ENCODE results near the gene LOXL3.

LOXL3 gene

GRCh38 chr2:74507145-74507925 lies 46.4 kb downstream of the LOXL3 start, which contains the start of gene PCGF1:
TSS of gene PCGF1 (minus strand) at chr2:74507695. CDS start at chr2:74507668, 27 bp downstream.
- Histone ChIP-seq H3K36me3 (ENCODE audit: insufficient read depth, low read depth, low read length) (peaks cover 11% of the 10 kb centered on the region; the same call in 1 of the 2 replicates), H3K4me1 (ENCODE audit: insufficient read depth, low read length) (peaks cover 8% of the 10 kb centered on the region; the same call in 1 of the 2 replicates), H3K9ac (ENCODE audit: low read depth, low read length) (peak within 1 kb of the TSS; percentile 99), H3K27ac (ENCODE audit: low read length) (peak within 1 kb of the TSS; percentile 96), H3K9me3 (ENCODE audit: insufficient read depth, low read depth, low read length) (no peaks in the 10 kb centered on the region), H3K27me3 (ENCODE audit: insufficient read depth, low read length) (peaks cover 91% of the 10 kb centered on the region), H3K4me3 (ENCODE audit: low read length) (peak within 1 kb of the TSS; percentile 100)

GRCh38 chr2:74505448-74506246 lies 48.1 kb downstream of the LOXL3 start:
- H3K36me3 ChIP-seq (ENCODE audit: insufficient read depth, low read depth, low read length): peaks cover 11% of the 10 kb centered on the region; the same call in 1 of the 2 replicates
- H3K9ac ChIP-seq (ENCODE audit: low read depth, low read length): no peak overlapping the region
- peaks cover 91% of the 10 kb centered on the region for H3K27me3 ChIP-seq (ENCODE audit: insufficient read depth, low read length)
- no peak overlapping the region for H3K4me3 ChIP-seq (ENCODE audit: low read length)
- no peak overlapping the region for H3K27ac ChIP-seq (ENCODE audit: low read length)
- H3K4me1 ChIP-seq (ENCODE audit: insufficient read depth, low read length): peaks cover 11% of the 10 kb centered on the region; the same call in 1 of the 2 replicates
- H3K9me3 ChIP-seq (ENCODE audit: insufficient read depth, low read depth, low read length): no peaks in the 10 kb centered on the region; the same call in 1 of the 2 replicates

DNA sequence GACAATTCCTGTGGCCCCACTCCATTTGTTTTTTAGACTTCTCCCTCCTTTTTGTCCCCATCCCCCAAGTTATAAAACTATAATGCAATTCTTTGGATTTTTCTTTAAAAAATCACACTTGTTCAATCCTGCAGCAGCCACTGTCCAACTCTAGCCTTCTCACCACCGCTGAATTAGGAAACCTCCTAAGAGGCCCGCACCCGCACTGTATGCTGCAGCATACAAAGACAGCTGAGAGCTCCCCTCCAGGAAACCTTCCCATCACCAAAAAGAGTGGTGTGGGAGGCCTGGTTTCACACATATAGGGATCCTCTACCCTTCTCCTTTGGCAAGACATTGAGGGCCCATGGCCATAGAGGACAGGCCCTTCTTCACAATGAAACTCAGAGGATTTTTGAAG lies 49.2 kb downstream of the LOXL3 start:
- peaks cover 13% of the 10 kb centered on the region; the same call in 1 of the 2 replicates for H3K4me1 ChIP-seq (ENCODE audit: insufficient read depth, low read length)
- peaks cover 91% of the 10 kb centered on the region for H3K27me3 ChIP-seq (ENCODE audit: insufficient read depth, low read length)
- no peak overlapping the region for H3K9ac ChIP-seq (ENCODE audit: low read depth, low read length)

GRCh38 chr2:74503506-74504475 lies 50.0 kb downstream of the LOXL3 start:
- Histone ChIP-seq H3K27ac (ENCODE audit: low read length) (no peak overlapping the region), H3K9ac (ENCODE audit: low read depth, low read length) (no peak overlapping the region), H3K27me3 (ENCODE audit: insufficient read depth, low read length) (peaks cover 91% of the 10 kb centered on the region), H3K4me3 (ENCODE audit: low read length) (peak overlapping the region; percentile 66; the same call in 1 of the 2 replicates), H3K4me1 (ENCODE audit: insufficient read depth, low read length) (peaks cover 13% of the 10 kb centered on the region; the same call in 1 of the 2 replicates), H3K9me3 (ENCODE audit: insufficient read depth, low read depth, low read length) (peaks cover 3% of the 10 kb centered on the region; the same call in 1 of the 2 replicates), H3K36me3 (ENCODE audit: insufficient read depth, low read depth, low read length) (peaks cover 11% of the 10 kb centered on the region; the same call in 1 of the 2 replicates)

More for the DNA sequence above, 49.2 kb downstream of the LOXL3 start:
- H3K27ac ChIP-seq (ENCODE audit: low read length): no peak overlapping the region
- H3K4me3 ChIP-seq (ENCODE audit: low read length): no peak overlapping the region
- H3K9me3 ChIP-seq (ENCODE audit: insufficient read depth, low read depth, low read length): peaks cover 3% of the 10 kb centered on the region; the same call in 1 of the 2 replicates
- H3K36me3 ChIP-seq (ENCODE audit: insufficient read depth, low read depth, low read length): peaks cover 11% of the 10 kb centered on the region; the same call in 1 of the 2 replicates

DNA sequence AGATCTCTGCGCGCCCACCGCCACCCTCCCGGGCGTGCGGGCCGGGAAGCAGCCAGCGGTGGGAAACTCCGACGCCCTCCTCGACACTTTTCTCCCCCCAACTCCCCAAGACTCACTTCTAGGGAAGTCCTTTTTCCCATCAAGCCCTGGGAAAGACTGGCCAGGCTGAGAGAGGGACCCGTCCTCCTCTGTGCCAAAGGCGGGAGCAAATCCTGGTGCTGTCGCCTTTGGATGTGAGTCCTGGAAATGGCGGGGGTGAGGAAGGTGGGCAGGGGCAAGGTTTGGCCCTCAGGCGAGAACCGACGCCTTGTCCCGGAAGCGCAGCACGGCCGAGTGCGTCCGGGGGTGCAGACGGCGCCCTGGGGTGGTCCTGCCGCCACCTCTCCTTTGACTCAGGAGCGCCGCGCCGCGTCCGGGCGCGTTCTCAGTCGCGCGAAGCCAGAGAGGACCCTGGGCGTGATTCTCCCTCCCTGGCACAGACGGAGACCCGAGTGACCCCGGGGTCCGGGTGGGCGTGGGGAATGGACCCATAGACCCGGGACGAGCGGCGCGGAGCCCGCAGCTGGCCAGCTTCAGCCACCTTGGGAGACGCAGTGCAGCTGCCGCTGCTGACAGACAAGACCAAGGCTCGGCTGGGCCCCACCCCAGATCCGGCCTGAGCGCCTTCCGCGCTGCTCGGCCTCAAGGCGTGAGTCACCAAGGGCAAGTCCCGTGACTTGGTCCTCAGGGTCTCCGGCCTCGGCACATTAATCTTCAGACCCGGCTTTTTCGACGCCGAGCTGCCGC lies 50.8 kb downstream of the LOXL3 start:
- Histone ChIP-seq H3K27me3 (ENCODE audit: insufficient read depth, low read length) (peaks cover 91% of the 10 kb centered on the region), H3K27ac (ENCODE audit: low read length) (no peak overlapping the region), H3K4me3 (ENCODE audit: low read length) (peak overlapping the region; percentile 66), H3K4me1 (ENCODE audit: insufficient read depth, low read length) (peaks cover 7% of the 10 kb centered on the region; the same call in 1 of the 2 replicates), H3K9ac (ENCODE audit: low read depth, low read length) (no peak overlapping the region), H3K36me3 (ENCODE audit: insufficient read depth, low read depth, low read length) (peaks cover 11% of the 10 kb centered on the region; the same call in 1 of the 2 replicates), H3K9me3 (ENCODE audit: insufficient read depth, low read depth, low read length) (peaks cover 3% of the 10 kb centered on the region; the same call in 1 of the 2 replicates)

GRCh38 chr2:74502147-74502719 lies 51.5 kb downstream of the LOXL3 start:
- peaks cover 98% of the 10 kb centered on the region for H3K27me3 ChIP-seq (ENCODE audit: insufficient read depth, low read length)
- peaks cover 7% of the 10 kb centered on the region; the same call in 1 of the 2 replicates for H3K4me1 ChIP-seq (ENCODE audit: insufficient read depth, low read length)
- peaks cover 11% of the 10 kb centered on the region; the same call in 1 of the 2 replicates for H3K36me3 ChIP-seq (ENCODE audit: insufficient read depth, low read depth, low read length)
- peaks cover 3% of the 10 kb centered on the region; the same call in 1 of the 2 replicates for H3K9me3 ChIP-seq (ENCODE audit: insufficient read depth, low read depth, low read length)
- H3K27ac ChIP-seq (ENCODE audit: low read length): no peak overlapping the region
- no peak overlapping the region for H3K9ac ChIP-seq (ENCODE audit: low read depth, low read length)
- H3K4me3 ChIP-seq (ENCODE audit: low read length): peak overlapping the region; percentile 66

GRCh38 chr2:74501335-74502071 lies 52.2 kb downstream of the LOXL3 start:
- H3K27ac ChIP-seq (ENCODE audit: low read length): no peak overlapping the region
- H3K9ac ChIP-seq (ENCODE audit: low read depth, low read length): no peak overlapping the region
- H3K36me3 ChIP-seq (ENCODE audit: insufficient read depth, low read depth, low read length): peaks cover 11% of the 10 kb centered on the region; the same call in 1 of the 2 replicates
- peaks cover 5% of the 10 kb centered on the region; the same call in 1 of the 2 replicates for H3K4me1 ChIP-seq (ENCODE audit: insufficient read depth, low read length)
- peak overlapping the region; percentile 66; the same call in 1 of the 2 replicates for H3K4me3 ChIP-seq (ENCODE audit: low read length)
- peaks cover 100% of the 10 kb centered on the region for H3K27me3 ChIP-seq (ENCODE audit: insufficient read depth, low read length)
- peaks cover 3% of the 10 kb centered on the region; the same call in 1 of the 2 replicates for H3K9me3 ChIP-seq (ENCODE audit: insufficient read depth, low read depth, low read length)

DNA sequence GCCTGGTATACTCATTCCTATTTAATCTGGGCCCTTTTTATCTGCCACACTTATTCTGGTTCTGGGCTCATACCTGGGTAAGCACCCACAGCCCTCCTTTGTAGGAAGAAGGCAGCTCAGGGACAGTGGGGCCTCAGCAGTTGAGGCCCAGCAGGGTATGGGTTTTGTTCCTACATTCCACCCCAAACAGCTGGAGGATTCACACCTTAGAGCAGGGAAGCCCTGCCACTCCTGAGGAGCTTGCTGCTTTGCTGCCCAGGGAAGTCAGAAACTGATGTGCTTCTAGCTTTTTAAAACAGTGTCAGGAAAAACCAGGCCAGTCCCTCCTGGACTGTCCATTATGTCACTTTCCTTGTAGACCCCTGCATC lies 53.2 kb downstream of the LOXL3 start:
- Histone ChIP-seq H3K27me3 (ENCODE audit: insufficient read depth, low read length) (peaks cover 100% of the 10 kb centered on the region), H3K9ac (ENCODE audit: low read depth, low read length) (no peak overlapping the region)

DNA sequence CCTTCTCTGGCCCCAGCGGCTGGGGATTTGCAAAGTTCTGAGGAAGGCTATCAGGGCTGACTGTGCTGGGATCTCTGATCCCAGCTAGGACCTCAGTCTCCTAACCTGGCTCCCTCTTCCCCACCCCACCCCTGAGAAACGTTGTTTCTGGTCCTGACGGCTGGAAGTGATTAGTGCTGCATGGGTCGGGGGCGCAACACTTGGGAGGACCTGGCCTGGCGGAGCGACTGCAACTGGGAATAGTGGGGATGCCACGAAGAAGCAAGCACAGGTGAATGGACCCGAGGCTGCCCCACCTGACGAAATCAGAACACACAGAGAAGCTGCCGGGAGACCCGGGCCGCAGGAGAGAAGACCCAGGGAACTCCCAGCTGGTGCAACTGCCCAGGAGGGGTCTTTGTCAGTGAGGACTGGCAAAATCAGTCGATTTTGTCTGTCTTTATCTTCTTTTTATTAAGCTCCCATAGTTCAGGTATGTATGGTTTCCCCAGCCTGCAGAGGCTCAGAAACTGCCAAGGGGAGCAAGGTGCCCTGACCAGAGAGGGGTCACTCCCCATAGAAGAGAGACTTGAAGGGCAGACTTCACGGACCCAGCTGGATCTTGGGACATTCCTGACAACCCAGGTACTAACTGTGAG lies 53.7 kb downstream of the LOXL3 start:
- Histone ChIP-seq H3K9me3 (ENCODE audit: insufficient read depth, low read depth, low read length) (peaks cover 3% of the 10 kb centered on the region; the same call in 1 of the 2 replicates), H3K27ac (ENCODE audit: low read length) (no peak overlapping the region), H3K36me3 (ENCODE audit: insufficient read depth, low read depth, low read length) (peaks cover under 1% of the 10 kb centered on the region; the same call in 1 of the 2 replicates), H3K9ac (ENCODE audit: low read depth, low read length) (no peak overlapping the region), H3K4me3 (ENCODE audit: low read length) (no peak overlapping the region), H3K4me1 (ENCODE audit: insufficient read depth, low read length) (peaks cover 5% of the 10 kb centered on the region; the same call in 1 of the 2 replicates), H3K27me3 (ENCODE audit: insufficient read depth, low read length) (peaks cover 100% of the 10 kb centered on the region)

More for the DNA sequence above, 53.2 kb downstream of the LOXL3 start:
- H3K4me1 ChIP-seq (ENCODE audit: insufficient read depth, low read length): peaks cover 5% of the 10 kb centered on the region; the same call in 1 of the 2 replicates
- peaks cover 6% of the 10 kb centered on the region; the same call in 1 of the 2 replicates for H3K36me3 ChIP-seq (ENCODE audit: insufficient read depth, low read depth, low read length)
- no peak overlapping the region for H3K4me3 ChIP-seq (ENCODE audit: low read length)
- H3K27ac ChIP-seq (ENCODE audit: low read length): no peak overlapping the region
- peaks cover 3% of the 10 kb centered on the region; the same call in 1 of the 2 replicates for H3K9me3 ChIP-seq (ENCODE audit: insufficient read depth, low read depth, low read length)

All from iPS-20b (cell line).